Brain pericyte (primary cell): ENCODE data around the gene ELMOD3.
"Not testable (repeated sequence)": the region's sequence is repeated elsewhere in the genome, so short reads cannot be mapped to it uniquely, and the experiment has no call there.

Experiments used
- DNase-seq: peaks from one replicate; pipeline ENCODE4 v3.0.0-alpha.2; 2012; ENCODE audit warnings: low read depth, low spot score

ELMOD3 gene

DNA sequence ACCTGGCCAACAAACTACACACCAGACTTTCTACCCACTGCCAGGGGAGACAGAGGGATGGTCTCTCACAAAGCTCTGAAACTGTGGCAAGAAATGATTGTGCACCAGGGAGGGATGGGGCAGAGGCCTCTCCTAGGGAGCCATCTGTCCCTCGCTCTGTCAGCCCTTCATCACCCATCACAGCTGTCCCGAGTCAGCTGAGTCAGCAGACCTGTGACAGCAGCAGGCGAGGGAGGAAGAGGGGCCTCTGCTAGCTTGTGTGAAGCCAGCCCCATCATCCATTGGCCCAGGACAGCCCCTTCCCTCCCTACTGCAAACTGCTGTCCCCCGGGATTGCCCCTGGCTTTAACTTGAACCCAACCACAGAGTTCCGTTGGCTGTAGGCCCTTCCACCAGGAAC lies 69.0 kb downstream of the ELMOD3 start:
- no peak for DNase-seq

DNA sequence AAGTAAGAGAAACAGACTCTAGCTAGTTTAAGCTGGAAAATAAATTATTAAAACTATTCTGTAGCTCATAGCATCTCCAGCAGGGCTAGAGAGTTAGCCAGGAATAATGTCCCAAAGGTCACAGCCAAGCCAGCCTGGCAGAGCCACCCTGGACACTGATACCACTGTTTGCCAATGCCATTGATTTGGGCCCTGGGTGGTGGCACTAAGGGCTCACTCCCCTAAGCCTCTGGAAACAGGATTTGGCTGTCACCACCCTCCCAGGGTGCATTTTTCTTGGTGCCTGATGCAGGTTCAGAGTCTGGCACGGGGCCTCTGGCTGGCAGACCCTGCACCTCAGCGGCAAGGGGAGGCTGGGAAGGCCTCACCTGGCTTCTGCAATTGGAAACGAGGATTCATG lies 71.0 kb downstream of the ELMOD3 start:
- DNase-seq = no peak

DNA sequence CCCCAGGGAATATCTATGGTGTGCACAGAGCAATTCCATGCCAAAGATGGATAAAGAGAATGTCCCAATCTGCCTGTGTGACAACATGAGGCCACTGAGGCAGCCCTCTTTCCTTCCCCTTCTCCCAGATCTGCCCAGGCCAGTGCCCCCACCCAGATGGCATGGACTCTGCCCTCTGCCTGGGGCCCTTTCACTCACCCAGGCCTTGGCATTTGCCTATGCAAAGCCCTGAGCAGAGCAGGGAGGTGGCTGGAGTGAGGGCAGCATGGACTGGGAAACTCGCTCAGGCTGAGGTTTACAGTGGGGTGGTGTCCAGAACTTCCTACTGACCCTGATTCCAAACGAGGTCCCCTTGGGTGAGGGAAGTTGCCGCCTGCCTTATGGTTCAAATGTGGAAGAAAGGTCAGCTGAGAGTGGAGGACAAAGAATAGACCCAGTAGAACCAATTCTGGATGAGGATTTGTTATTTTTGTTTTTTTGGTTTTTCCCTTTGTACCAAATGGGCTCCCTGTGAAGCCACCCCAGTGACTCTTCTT lies 72.8 kb downstream of the ELMOD3 start:
- DNase-seq = no peak

DNA sequence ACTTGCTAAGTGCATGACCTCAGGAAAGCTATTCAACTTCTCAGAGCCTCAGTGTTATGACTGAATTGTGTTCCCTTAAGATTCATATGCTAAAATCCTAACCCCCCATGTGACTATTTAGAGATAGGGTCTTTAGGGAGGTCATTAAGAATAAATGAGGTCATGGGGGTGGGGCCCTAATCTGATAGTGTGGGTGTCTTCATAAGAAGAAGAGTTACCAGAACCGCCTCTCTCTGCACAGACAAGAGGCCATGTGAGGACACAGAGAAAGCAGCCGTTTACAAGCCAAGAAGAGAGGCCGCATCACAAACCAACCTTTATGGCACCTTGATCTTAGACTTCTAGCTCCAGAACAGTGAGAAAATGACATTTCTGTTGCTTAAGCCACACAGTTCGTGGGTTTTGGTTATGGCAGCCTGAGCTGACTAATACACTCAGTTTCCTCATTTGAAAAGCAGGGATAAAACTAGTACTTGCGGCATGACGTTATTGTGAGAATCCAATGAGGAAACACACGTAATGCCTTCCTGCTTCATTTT lies 73.8 kb downstream of the ELMOD3 start:
- no peak for DNase-seq

DNA sequence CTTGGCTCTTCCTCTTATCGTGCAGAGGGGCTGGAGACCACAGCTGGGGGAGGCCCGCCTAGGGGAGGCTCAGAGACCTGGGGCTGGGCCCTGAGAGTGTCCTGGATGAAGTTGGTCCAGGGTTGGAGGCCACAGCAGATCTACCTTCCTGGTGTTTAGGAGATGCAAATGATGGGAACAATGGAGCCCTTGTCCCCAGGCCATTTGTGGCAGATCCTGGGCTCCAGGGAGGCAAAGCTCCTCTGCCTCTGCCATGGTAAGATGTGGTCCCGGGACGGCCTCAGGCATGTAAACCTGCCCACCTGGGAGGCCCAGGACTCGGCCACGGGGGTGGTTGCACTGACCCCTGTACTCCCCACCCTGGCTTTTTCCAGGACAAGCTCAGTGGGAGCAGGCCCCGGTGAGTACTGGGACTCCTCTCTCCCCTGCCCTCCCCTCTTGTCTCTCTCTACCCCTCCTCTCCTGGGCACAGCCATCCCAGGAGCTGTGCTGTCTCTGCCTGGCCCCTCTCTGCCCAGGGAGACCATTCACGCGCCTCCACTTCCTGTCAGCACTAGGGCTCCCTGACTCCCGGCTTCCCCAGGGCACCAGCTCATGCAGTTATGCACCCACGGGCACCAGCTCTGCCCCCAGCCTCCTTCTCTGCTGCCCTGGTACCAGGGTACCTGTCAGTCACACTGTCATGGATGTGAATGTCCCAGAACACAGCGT lies 74.8 kb downstream of the ELMOD3 start:
- DNase-seq = no peak

DNA sequence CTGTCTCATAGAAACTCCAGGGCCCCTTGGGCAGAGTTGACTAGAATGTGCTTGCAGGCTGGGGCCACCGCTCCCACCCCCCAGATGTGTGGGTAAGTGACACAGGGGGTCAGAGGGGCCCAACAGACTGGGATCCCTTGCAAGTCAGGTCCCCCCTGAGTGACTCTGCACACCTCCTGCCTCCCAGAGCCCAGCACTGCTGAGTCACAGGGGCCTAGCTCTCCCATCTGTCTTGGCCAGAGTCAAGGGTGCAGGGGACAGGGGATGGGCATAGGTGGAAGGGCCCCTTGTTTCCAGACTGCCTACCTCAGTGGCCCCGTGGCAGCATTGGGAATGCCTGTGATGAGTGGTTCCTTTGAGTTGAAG lies 75.3 kb downstream of the ELMOD3 start:
- DNase-seq = no peak

DNA sequence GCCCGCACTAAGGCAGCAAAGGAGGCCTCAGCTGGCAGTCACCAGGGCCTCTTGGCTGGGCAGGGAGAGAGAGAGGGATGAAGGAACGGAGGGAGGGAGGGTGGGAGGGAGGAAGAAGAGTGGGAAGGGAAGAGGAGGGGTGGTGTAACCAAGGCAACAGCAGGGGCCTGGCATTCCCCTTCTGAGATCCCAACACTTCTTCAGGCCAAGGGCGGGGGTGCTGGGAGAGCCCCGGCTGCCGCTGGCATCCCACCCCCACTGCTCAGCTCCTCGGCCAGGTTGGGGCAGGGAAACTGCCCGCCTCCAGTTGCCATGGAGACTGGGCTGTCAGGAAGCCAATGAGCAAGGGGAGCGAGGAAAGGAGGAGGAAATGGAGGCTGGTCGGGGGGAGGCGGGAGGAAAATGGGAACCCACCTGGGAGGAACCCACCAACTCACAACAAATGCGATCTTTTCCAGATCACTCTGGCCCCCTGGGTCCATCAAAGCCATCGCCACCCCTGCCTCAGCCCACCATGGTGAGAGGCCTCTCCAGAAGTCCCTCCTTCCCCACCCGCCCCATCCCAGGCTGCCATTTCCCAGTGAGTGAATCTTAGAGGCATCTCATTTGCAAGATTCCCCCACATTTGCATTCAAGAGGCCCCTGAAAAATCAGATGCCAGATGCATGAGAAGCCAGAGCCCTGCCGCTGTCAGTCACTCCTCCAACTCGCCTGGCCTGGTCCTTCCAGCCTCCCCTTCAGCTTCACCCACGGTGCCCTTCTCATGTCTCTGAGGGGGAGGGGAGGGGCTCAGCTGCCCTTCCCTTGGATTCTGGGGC lies 76.4 kb downstream of the ELMOD3 start:
- DNase-seq = no peak

DNA sequence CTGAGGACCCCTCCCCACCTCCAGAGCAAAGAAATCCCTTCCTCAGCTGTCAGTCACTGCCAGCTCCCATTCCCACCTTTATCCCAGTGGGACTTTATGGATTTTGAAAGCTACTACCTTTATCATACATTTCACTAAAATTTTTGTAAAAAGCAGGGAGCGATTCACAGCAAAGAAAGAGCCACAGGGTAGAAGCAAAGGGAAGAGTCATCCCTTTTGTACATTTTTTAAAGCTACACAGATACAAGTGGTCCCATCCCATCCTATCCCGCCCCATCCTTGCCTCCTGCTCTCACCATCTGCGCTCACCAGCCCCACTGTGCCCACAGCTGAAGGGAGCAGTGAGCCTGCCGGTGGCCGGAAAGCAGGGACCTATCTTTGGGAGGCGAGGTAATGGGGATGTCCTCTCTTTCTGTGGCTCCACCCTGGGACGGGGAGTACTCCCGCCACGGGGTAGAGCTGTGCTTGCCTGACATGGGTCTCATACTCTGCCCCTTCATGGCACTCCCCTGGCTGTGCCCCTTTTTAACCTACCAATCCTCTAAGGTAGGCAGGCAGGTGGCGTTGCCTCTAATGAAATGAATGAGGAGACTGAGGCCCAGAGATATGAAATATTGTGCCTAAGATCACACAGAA lies 77.1 kb downstream of the ELMOD3 start:
- DNase-seq = no peak

DNA sequence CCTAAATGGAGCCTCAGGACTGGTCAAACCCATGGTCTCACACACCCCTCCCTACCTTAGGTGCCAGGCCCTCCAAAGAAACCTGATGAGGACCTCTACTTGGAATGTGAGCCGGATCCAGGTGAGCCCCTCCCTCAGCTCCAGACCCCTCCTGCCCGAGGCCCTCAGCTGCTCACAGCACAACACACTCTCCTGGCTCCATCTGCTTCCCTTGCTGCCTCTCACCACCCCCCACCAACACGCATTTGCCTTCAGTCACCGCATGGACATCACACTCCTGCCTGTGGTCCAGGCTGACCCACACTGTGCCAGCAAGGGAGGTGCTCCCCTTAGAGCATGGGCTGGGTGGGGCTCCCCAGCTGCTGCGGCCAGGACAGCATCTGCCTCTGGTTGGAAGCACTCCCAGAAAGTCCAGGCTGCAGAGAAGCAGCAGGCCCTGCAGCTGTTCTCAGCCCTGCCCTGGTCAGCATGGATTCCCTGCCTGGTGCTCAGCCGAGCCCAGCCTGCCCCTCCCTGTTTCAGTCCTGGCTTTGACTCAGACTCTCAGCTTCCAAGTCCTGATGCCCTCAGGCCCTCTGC lies 79.0 kb downstream of the ELMOD3 start:
- peak; percentile 92 for DNase-seq

DNA sequence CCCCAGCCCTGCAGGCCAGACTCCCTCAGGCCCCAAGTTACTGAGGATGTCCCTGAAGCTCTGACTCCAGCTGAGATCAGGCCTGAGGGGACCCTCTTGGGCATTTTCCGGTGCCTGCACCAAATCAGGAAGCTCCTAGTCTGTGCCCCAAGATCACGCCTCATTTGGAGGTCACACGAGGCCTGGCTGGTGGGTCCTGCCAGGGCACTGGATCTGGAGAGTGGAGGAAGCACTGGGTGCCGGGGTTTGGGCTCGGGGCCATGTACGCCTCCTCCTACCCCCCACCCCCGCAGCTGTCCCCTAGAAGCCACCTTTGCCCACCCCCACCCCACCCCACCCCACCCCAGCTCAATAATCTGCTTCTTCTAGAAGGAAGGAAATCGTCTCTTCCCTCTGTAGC lies 80.1 kb downstream of the ELMOD3 start:
- no peak for DNase-seq

DNA sequence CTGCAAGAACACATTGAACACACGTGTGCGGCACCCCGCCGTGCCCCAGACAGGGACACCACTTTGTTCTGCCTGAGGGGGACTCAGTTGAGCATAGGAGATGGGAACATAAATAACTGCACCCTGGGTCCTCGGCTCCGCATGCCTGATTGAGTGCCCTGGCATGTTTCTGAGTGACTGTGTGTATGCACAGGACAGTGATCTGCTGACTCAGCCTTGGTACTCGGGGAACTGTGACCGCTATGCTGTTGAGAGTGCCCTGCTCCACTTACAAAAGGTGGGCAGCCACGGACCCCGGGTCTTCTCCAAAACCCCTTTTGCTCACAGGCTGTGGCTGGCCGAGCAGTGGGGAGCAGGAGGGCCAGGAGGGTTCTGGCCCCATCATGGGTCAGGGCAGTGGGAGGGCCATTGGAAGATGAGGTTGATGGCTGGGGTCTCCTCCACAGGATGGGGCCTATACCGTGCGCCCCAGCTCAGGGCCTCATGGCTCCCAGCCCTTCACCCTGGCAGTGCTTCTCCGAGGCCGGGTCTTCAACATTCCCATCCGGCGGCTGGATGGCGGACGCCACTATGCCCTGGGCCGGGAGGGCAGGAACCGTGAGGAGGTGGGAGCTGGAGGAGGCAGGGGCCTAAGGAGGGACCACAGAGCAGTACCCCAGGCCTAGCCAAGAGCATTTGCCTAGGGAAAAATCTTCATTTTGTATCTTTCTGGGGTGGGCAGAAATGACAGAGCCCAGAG lies 80.8 kb downstream of the ELMOD3 start:
- no peak for DNase-seq

DNA sequence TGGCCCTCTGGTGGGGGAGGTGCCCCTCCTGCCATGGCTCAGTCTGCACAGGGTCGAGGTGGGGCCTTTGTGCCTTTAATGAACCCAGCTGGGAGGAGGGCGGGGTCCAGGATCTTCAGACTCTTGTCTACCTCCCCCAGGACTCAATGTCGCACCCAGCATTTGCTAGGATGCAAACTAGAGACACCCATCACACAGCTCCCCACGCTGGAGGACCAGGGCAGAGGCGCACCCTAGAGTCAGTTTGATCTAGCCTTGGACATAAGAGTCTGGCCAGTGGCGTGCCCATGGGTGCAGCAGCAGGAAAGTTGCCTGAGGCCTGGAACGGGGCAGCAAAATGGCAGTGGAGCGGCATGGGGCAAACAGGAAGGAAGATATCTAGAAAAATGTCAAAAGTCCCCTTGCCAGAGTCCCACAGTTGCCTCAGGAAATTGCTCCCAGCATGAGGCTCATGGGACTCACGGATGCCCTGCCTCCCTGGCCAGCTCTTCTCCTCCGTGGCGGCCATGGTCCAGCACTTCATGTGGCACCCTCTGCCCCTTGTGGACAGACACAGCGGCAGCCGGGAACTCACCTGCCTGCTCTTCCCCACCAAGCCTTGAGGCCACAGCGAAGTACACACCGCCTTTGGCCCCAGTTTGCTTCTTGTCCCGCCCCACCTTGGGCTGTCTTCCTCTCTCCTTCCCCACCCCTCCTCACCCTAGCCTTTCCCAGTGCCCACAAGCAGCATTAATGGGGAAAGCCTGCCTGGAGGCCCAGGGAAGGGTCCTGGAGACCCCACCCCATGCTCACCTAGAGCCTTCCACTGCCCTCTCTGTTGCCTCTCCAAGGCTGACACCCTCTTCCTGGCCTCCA lies 81.6 kb downstream of the ELMOD3 start:
- no peak for DNase-seq

DNA sequence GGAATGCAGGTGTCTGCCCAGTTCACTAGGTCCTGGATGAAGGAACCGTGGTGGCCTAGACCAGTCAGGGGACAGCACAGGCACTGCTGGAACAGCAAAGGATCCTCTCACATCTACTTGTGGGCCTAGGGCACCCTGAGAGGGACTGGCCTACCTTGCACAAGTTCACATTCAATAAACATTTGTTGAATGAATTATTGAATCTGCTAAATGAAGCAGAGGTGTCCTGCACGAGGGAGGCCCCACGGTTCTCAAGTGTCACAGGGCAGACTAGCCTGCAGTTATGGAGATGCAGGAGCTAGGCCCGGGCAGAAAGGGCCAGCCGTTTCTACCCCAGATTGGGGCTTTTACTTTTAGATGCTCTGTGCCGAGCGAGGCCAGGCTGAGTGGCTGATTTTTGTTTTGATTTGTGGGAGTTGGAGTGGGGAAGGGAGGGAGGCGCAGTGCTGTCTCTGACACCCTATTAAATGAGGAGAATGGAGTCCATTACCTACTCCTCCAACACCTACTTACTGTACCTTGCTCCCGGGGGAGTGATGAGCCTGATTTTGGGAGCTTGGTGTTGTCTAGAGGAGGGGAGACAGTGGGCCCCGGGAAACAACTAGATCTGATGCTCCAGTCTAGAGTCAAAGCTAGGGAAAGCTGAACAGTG lies 82.4 kb downstream of the ELMOD3 start:
- DNase-seq = no peak

DNA sequence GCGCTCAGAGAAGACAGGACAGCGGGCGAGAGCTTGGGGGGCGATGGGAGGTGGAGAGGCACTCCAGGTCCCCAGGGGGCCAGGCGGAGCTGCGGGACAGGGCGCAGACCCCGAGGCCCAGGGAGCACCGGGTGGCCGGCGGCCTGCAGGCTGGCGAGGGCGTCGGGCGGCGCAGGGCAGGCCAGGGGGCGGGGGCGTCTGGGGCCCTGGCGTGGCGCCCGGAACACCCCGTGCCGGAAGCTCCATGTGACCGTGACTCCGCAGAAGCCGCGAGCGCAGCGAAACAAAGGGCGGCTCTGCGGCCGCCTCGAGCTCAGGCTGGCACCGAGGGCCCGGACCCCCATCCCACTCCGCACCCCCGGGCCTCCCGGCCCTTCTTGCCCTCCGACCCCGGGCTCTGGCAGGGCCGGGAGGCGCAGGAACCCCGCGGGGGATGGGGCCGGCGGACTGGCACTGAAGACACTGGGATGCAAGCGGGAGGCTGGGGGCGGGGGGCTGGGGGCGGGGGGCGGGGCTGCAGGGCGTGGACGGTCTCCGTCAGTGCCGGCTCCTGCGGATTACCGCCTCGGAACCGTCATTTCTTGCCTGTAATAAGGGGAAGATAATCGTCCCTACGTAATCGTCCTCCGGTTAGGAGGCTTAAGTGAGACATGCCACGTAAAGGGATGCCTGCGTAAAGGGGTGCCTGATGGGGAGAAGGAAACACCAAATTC lies 83.1 kb downstream of the ELMOD3 start:
- DNase-seq = no peak

DNA sequence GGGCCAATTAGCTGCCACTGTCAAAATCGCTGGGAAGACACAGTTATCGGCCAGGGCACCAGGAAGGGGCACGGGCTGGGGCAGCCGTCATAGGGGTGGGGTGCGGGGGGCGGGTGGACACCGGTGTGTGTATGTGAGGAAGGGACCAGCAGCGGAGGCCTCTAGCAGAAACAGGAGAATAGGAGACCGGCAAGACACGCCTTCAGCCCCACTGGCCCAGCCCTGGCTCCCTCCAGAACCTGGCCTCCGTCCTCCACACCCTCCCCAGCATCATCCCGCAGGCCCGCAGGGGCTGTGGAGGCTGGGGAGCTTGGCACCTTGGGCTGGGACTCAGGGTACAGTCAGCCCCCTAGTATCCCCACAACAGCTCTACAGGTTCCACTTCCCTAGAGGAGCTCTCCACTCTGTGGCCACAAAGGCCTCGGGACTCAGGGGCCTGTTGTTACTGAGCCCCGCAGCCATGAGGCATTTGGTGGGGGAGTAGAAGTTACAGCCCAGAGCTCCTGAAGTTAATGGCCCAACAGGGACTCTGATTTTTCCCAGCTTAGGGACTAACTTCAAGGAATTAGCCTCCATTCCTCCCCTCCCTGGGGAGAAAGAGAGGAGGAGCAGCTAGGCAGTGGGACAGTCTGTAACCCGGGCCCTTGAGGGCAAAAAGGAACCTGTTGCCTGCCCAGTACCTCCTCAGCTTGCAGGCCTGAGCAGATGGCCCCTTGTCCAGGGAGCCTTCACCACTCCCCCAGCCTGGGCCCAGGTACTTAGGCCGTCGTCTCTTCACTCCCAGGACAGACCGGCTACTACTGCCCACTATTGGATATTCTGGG lies 83.8 kb downstream of the ELMOD3 start:
- DNase-seq = no peak

DNA sequence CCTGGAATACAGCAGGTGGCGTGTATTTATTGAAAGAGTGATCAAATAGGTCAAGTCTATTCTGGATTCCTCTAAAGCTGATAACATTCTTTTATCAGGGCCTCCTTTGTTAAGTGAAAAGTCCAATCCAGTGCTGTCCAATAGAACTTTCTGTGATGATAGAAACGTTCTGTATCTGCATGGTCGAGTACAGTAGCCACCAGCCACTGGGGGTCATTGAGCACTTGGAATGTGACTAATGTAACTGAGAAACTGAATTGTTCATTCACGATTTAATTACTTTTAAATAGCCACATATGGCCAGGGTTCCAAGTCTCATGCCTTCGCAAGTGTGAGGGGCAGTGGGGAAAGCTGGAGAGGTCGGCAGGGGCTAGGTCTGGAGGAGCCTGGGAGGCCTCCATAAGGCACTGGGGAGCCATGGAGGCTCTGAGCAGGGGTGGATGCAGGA lies 84.5 kb downstream of the ELMOD3 start:
- DNase-seq = no peak

DNA sequence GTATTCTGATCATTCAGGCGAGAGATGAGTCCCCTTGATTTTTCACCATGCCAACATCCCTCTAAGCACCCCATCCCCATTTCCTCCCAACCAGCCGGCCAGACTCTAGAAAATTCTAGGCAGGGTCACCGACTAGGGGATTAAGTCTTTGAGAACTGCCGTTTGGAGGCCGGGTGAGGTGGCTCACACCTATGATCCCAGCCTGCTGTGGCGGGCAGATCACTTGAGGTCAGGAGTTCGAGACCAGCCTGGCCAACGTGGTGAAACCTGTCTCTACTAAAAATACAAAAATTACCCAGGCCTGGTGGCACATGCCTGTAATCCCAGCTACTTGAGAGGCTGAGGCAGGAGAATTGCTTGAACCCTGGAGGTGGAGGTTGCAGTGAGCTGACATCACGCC lies 85.0 kb downstream of the ELMOD3 start:
- DNase-seq = not testable (repeated sequence)

DNA sequence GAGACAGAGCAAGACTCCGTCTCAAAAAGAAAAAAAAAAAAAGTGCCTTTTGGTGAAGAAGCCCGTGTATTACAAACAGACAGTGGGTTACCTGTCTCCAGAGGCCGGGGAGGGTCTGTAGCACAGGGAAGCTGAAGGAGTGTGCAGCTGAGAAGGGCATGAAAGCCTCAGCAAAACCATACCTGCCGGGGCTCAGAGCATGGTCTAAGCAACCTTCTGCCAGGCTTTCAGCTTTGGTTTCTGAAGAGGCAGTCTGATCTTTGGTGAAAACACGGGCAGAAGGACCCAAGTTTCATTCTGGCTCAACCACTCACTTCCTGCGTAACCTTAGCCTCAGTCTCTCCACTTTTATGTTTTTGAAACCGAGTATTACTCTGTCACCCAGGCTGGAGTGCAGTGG lies 85.4 kb downstream of the ELMOD3 start:
- DNase-seq = no peak
